ENCODE measurements around the gene PUSL1.

Gene PUSL1

GRCh38 chr1:1279028-1279427, 29.4 kb upstream of the PUSL1 start:
- DNase-seq (ENCODE audit: low read depth in 2 of 2), result no peak

- no peak for DNase-seq (ENCODE audit: low read depth in 2 of 2)
These were observed 27.5 kb upstream of the PUSL1 start for GRCh38 chr1:1280782-1281481.

GRCh38 chr1:1281533-1282321, 26.7 kb upstream of the PUSL1 start:
- DNase-seq (ENCODE audit: low read depth in 2 of 2), result no peak

GRCh38 chr1:1282998-1283397, 25.4 kb upstream of the PUSL1 start:
- no peak for DNase-seq (ENCODE audit: low read depth in 2 of 2)

- DNase-seq (ENCODE audit: low read depth in 2 of 2), result no peak
These were observed 24.6 kb upstream of the PUSL1 start for GRCh38 chr1:1283821-1284220.

- no peak for DNase-seq (ENCODE audit: low read depth in 2 of 2)
These were observed 23.9 kb upstream of the PUSL1 start for GRCh38 chr1:1284221-1285101.

- no peak for DNase-seq (ENCODE audit: low read depth in 2 of 2)
These were observed 23.3 kb upstream of the PUSL1 start for GRCh38 chr1:1285102-1285571.

GRCh38 chr1:1285611-1286311, 22.6 kb upstream of the PUSL1 start:
- no peak for DNase-seq (ENCODE audit: low read depth in 2 of 2)

- DNase-seq (ENCODE audit: low read depth in 2 of 2), result no peak
These were observed 21.8 kb upstream of the PUSL1 start for GRCh38 chr1:1286313-1287261.

GRCh38 chr1:1287288-1288110, 20.9 kb upstream of the PUSL1 start:
- no peak for DNase-seq (ENCODE audit: low read depth in 2 of 2)

GRCh38 chr1:1290238-1290731, 18.1 kb upstream of the PUSL1 start:
- DNase-seq (ENCODE audit: low read depth in 2 of 2), result no peak

- DNase-seq (ENCODE audit: low read depth in 2 of 2), result no peak
These were observed 17.3 kb upstream of the PUSL1 start for GRCh38 chr1:1291023-1291528.

- DNase-seq (ENCODE audit: low read depth in 2 of 2), result peak; percentile 48 to 50
These were observed 16.6 kb upstream of the PUSL1 start for GRCh38 chr1:1291548-1292441.

- no peak for DNase-seq (ENCODE audit: low read depth in 2 of 2)
These were observed 16.0 kb upstream of the PUSL1 start for GRCh38 chr1:1292442-1292779.

- DNase-seq (ENCODE audit: low read depth in 2 of 2), result no peak
These were observed 15.5 kb upstream of the PUSL1 start for GRCh38 chr1:1292851-1293250.

- no peak for DNase-seq (ENCODE audit: low read depth in 2 of 2)
These were observed 14.8 kb upstream of the PUSL1 start for GRCh38 chr1:1293263-1294249.
